Activated naive CD8-positive, alpha-beta T cell treated with anti-CD3 and anti-CD28 coated beads, Interleukin-2, amount 10 ng/mL, durations not matched to agents 7 days and 5 days (primary cell): ENCODE data around the gene ARHGAP18. TPM values are rescaled to one million over a fixed set of nuclear protein-coding genes. Genes with fewer than 3 reads are reported as not detected.

ENCODE experiments used
- ATAC-seq: fragments of 150-1000 bp; cut with Tn5 transposase; one replicate; pipeline ENCODE4 v1.10.0; 2021; ENCODE audit warnings: low read depth, moderate library complexity
- POLR2A ChIA-PET: fragments of 350-600 bp; sonication (Branson Sonifier 250); formaldehyde crosslinking; loops from one replicate; lab custom pipeline; 2021; ENCODE audit warnings: antibody characterized with exemption; lab: Charles Lee
- DNase-seq: peaks from one replicate; pipeline ENCODE4 v3.0.0; 2021
- H3K27ac Mint-ChIP-seq: one replicate; pipeline ENCODE4 v1.8.0; 2022; ENCODE audit warnings: mild to moderate bottlenecking, mixed read lengths
- H3K27me3 Mint-ChIP-seq: one replicate; pipeline ENCODE4 v1.8.0; 2022; ENCODE audit warnings: mild to moderate bottlenecking, moderate library complexity, mixed read lengths
- H3K36me3 Mint-ChIP-seq: one replicate; pipeline ENCODE4 v1.8.0; 2021; ENCODE audit warnings: mild to moderate bottlenecking, mixed read lengths
- H3K4me1 Mint-ChIP-seq: one replicate; pipeline ENCODE4 v1.8.0; 2021; ENCODE audit warnings: mixed read lengths
- H3K4me3 Mint-ChIP-seq: one replicate; pipeline ENCODE4 v1.8.0; 2022; ENCODE audit warnings: mild to moderate bottlenecking, moderate library complexity, mixed read lengths
- H3K9me3 Mint-ChIP-seq: one replicate; pipeline ENCODE4 v1.8.0; 2021; ENCODE audit warnings: mixed read lengths
- total RNA-seq, 2 experiments: library from RNA; stranded (reverse); gene quantifications; one replicate each; pipeline ENCODE4 v1.2.3, GENCODE V29; 2021

ARHGAP18 gene
- total RNA-seq, 2 experiments from 2014 or later: 12.1 to 12.7 TPM

DNA sequence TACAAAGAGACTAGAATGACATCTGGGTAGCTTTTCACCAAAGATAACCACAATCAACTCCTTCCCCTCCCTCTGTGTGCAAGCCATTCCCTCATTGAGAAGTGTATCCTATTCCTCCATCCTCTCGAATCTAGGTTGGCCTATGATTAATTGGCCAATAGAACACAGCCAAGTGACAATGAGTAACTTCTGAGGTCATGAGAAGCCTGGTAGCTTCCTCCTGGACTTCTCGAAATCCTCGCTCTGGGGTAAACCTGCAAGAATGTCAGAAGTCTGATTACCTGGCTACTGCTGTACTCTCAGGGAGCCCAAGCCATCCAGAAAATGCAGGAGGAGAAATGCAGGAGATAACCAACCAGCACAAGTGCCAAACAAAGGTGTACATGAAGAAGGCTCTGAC is 13.1 kb downstream of the ARHGAP18 start:
- Mint-ChIP-seq H3K27ac (peak overlapping the region; percentile 21), H3K4me3 (no peak overlapping the region), H3K4me1 (peaks cover 36% of the 10 kb centered on the region), H3K36me3 (peaks cover 24% of the 10 kb centered on the region), H3K9me3 (no peaks in the 10 kb centered on the region), H3K27me3 (no peaks in the 10 kb centered on the region)
- ATAC-seq (no peak), DNase-seq (no peak)
- POLR2A ChIA-PET: interaction anchor here (0.7 to 1.2 kb wide), 3 partner anchors 13 to 53 kb away, joined by 3 read pairs; partner anchors contain the start of gene ARHGAP18

DNA sequence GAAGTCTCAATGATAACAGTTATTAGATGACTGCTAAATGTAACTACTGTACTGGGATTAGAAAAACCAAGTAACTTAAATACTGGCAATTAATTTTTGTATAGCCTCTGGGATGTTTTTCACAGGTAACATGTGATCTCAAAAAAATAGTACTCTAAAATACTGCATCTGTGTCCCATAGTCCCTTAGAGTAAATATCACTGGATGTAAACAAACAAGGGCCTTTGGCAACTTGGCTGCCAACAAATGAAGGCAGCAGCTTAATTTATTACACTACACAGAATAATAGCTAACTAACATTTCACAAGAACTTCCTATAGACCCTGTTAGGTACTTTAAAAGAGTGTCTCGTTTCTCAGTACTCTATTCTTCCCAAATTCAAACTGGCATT is 14.0 kb downstream of the ARHGAP18 start:
- POLR2A ChIA-PET: interaction anchor here (0.9 to 1.2 kb wide), 3 partner anchors 12 to 54 kb away, joined by 3 to 7 read pairs (median 3); partner anchors contain the start of gene ARHGAP18
- H3K4me3 Mint-ChIP-seq: peak overlapping the region; percentile 72
- H3K27ac Mint-ChIP-seq: peak overlapping the region; percentile 87
- H3K4me1 Mint-ChIP-seq: peaks cover 41% of the 10 kb centered on the region
- DNase-seq (no peak), ATAC-seq (no peak)
- H3K9me3 Mint-ChIP-seq: no peaks in the 10 kb centered on the region
- H3K36me3 Mint-ChIP-seq: peaks cover 26% of the 10 kb centered on the region
- H3K27me3 Mint-ChIP-seq: no peaks in the 10 kb centered on the region

DNA sequence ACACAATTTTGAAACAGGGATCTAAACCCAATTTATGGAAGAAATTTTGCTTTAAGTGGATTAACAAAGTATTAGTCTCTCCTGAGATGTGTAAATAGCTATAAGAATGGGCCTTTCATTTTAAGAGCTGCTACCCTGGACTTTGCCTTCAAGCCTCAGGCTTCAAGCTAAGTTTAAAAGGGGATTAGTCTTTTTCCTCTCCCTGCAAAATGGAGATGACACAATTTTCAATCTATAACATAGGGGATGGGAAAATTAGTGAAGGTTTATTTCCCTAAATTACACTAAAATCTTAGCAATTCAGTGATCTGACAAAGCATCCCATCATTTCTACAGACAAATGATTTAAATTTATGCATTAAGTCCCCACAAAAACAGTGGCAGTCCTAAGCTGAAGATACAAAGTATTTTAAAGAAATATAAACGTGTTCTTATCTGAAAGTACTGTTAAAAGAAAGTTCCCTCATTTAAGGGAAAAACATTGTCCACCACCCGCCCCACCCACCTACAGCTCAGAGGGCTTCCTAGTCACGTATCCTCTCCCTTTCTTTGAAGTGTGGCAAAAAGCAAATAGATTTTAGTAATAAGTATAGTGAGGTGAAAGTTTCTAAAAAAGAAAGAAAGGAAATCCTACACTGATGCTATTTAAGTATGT is 14.5 kb downstream of the ARHGAP18 start:
- POLR2A ChIA-PET: interaction anchor here (0.9 to 1.0 kb wide), 2 partner anchors 14 to 54 kb away, joined by 3 to 7 read pairs; partner anchors contain the start of gene ARHGAP18
- DNase-seq (no peak), ATAC-seq (peak; percentile 83)
- peaks cover 42% of the 10 kb centered on the region for H3K4me1 Mint-ChIP-seq
- H3K27ac Mint-ChIP-seq: peak overlapping the region; percentile 87
- no peaks in the 10 kb centered on the region for H3K27me3 Mint-ChIP-seq
- peaks cover 24% of the 10 kb centered on the region for H3K36me3 Mint-ChIP-seq
- H3K4me3 Mint-ChIP-seq: peak overlapping the region; percentile 72
- H3K9me3 Mint-ChIP-seq: no peaks in the 10 kb centered on the region

DNA sequence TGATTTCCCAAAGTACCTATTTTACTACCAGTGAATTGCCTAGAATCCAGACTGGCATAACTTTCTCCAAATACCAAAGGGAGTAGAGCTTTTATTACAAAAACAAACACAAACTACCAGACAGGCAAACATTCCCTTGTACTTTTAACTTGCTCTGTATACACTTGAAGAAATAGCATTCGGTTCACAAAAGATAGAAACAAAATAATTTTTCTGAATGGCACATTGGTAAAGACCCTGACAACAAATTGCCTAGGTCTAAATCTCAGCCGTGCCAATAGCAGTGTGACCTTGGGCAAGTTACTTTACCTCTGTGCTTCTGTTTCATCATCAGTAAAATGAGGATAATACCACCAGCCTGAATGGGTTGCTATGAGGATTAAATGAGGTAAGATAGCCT is 15.9 kb downstream of the ARHGAP18 start:
- H3K4me1 Mint-ChIP-seq: peaks cover 39% of the 10 kb centered on the region
- DNase-seq (no peak), ATAC-seq (no peak)
- no peak overlapping the region for H3K27ac Mint-ChIP-seq
- POLR2A ChIA-PET: no interaction called here
- H3K9me3 Mint-ChIP-seq: no peaks in the 10 kb centered on the region
- no peaks in the 10 kb centered on the region for H3K27me3 Mint-ChIP-seq
- H3K36me3 Mint-ChIP-seq: peaks cover 19% of the 10 kb centered on the region
- H3K4me3 Mint-ChIP-seq: no peak overlapping the region

DNA sequence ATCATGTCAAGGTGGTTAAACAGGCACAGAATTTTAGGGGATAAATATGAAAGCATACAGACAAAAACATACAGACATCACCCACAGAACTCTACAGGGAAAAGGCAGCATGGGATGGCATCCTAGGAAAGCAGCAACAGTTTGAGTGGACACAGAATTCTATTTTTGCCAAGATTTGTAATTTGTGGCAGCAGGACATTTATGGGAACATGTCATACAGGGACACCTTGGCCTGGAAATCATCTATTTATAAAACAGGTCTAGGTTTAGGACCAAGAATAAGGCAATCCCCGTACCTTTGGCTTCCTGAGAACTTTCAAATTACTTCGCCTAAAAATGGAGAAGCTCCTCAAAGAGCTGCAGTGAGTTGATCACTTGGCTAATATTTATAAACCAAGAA is 17.5 kb downstream of the ARHGAP18 start:
- POLR2A ChIA-PET: no interaction called here
- Mint-ChIP-seq H3K4me1 (peaks cover 49% of the 10 kb centered on the region), H3K4me3 (no peak overlapping the region), H3K27ac (peak overlapping the region; percentile 32), H3K27me3 (no peaks in the 10 kb centered on the region), H3K9me3 (no peaks in the 10 kb centered on the region), H3K36me3 (peaks cover 18% of the 10 kb centered on the region)
- DNase-seq (no peak), ATAC-seq (no peak)

DNA sequence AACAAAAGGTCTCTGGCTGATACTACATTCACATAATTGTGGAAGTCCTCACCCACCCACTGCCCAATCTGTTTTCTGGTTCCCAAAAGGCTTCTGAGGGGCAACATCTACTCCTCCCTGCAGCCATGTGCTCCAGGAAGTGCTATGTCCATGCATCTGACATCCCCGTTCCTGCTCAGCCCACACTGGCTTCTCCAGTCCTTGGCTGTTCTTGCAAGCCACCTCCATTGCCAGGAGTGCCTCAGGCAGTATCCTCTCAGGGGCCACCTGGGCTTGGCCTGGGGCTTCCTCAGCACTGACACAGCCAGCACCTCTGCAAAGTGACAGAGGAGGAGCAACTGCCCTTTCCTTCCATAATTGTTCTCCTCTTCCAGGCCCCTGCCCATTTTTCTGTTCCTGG is 18.3 kb downstream of the ARHGAP18 start:
- DNase-seq (no peak), ATAC-seq (no peak)
- Mint-ChIP-seq H3K27ac (peak overlapping the region; percentile 32), H3K27me3 (no peaks in the 10 kb centered on the region), H3K4me1 (peaks cover 52% of the 10 kb centered on the region), H3K9me3 (no peaks in the 10 kb centered on the region), H3K4me3 (no peak overlapping the region), H3K36me3 (peaks cover 14% of the 10 kb centered on the region)
- POLR2A ChIA-PET: no interaction called here

DNA sequence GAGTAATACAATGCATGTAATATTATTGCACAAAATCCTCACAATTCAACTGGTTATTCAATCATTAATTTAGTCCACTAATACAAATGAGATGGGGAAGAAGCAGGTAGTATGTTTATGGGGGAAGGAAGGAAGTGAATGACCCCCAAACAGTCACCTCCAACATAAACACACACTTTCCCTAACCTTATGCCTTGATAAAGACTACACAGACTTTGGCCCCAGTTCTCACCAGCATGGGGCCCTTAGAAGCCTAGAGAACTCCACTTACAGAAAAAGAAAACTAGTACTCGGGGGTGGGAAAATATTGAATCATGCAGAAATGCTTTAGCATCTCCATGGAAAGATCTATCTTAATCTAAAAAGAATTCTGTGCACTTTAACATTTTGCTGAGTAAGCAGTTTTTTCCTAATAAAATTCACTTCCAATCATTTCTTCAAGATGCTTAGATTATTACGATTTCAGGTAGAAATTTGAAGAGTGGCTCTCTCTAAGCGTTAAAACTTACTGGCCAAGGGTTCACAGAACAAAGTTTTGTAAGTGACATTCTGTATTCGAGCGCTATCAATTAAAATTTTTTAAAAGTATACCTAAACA is 18.8 kb downstream of the ARHGAP18 start:
- DNase-seq (no peak), ATAC-seq (no peak)
- no peaks in the 10 kb centered on the region for H3K9me3 Mint-ChIP-seq
- peaks cover 49% of the 10 kb centered on the region for H3K4me1 Mint-ChIP-seq
- peaks cover 11% of the 10 kb centered on the region for H3K36me3 Mint-ChIP-seq
- H3K27ac Mint-ChIP-seq: no peak overlapping the region
- POLR2A ChIA-PET: no interaction called here
- no peaks in the 10 kb centered on the region for H3K27me3 Mint-ChIP-seq
- H3K4me3 Mint-ChIP-seq: no peak overlapping the region

DNA sequence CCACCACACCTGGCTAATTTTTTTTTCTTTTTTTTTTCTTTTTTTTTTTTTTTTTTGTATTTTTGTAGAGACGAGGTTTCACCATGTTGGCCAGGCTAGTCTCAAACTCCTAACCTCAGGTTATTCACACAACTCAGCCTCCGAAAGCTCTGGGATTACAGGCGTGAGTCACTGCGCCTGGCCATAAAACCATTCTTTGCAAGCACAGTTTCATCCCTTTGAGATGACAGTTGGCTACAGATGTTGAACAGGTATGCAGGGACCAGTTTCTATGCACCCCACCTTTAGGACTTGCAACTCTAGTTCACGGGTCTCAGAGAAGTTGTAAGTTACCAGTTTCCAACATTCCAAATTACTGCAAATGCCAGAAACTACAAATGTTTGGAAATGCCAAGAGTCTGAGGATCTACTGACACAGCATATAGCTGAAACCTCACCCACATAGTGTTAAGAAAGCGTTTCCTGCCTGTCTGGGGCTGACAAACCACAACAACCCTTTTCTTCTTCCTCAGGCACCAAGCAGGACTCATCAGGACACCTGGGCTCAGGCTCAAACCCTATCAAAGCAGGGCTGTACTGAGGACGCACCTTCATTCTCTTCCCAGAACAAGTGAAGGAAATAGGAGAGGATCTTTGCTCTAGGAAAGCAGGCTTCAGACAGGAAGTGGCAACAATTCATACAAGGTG is 22.9 kb downstream of the ARHGAP18 start:
- peaks cover 53% of the 10 kb centered on the region for H3K4me1 Mint-ChIP-seq
- H3K9me3 Mint-ChIP-seq: no peaks in the 10 kb centered on the region
- DNase-seq: peak; percentile 36
- POLR2A ChIA-PET: interaction anchor here (0.9 to 1.8 kb wide), 3 partner anchors 11 to 22 kb away, joined by 4 to 7 read pairs (median 7); partner anchors contain the start of gene ARHGAP18
- H3K4me3 Mint-ChIP-seq: peak overlapping the region; percentile 49
- ATAC-seq: peak; percentile 74
- H3K27me3 Mint-ChIP-seq: no peaks in the 10 kb centered on the region
- H3K36me3 Mint-ChIP-seq: peaks cover 11% of the 10 kb centered on the region
- peak overlapping the region; percentile 62 for H3K27ac Mint-ChIP-seq

DNA sequence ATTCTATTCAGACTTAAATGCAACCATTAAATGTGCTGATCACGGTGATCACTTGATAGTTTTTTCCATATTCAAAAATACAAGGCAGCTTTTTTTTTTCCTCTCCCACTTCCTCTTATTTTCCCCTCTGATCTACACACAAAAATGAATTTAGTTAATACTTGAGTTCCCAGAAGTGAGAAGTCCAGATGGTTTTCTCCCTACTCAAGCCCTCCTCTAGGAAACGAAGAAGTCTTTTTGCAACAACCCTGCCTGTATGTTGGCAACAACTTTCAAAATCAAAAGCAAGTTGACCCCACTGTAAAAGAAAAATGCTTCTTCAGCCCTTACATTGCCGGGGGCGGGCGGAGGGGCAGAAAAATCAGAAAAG is 24.3 kb downstream of the ARHGAP18 start:
- H3K4me1 Mint-ChIP-seq: peaks cover 49% of the 10 kb centered on the region

DNA sequence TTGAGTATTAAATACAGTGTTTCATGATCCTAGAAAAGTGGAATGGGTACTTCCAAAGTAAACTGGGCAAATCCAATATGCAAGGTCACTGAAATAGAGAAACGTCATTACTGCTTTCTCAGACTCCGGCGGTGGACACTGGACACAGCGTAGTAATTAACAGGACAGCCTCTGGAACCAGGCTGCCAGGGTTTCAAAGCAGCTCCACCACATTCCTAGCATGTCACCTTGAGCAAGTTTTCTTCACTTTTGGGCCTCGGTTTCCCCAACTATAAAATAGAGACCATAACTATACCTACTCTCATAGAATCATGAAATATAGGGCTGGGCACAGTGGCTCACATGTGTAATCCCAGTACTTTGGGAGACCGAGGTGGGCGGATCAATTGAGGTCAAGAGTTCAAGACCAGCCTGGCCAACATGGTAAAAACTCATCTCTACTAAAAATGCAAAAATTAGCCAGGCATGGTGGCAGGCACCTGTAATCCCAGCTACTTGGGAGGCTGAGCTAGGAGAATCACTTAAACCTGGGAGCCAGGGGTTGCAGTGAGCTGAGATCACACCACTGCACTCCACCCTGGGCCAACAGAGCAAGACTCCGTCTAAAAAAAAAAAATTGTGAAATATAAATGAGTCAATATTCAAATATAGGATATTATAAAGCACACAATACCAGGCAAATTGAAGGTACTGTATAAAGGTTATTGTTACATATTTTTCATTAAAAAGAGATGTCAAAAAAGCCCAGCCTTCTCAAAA is 24.9 kb downstream of the ARHGAP18 start:
- DNase-seq: no peak
- Mint-ChIP-seq H3K36me3 (peaks cover 12% of the 10 kb centered on the region), H3K27me3 (no peaks in the 10 kb centered on the region), H3K27ac (no peak overlapping the region), H3K4me1 (peaks cover 50% of the 10 kb centered on the region), H3K9me3 (no peaks in the 10 kb centered on the region), H3K4me3 (no peak overlapping the region)
- POLR2A ChIA-PET: interaction anchor here (0.9 kb wide), 1 partner anchor 64 kb away, joined by 3 read pairs; no protein-coding TSS in a partner anchor
- no peak for ATAC-seq

More for the DNA sequence above, 24.3 kb downstream of the ARHGAP18 start:
- Mint-ChIP-seq H3K4me3 (peak overlapping the region; percentile 35), H3K27ac (no peak overlapping the region), H3K36me3 (peaks cover 11% of the 10 kb centered on the region), H3K27me3 (no peaks in the 10 kb centered on the region), H3K9me3 (no peaks in the 10 kb centered on the region)
- DNase-seq: no peak
- ATAC-seq: no peak
- POLR2A ChIA-PET: no interaction called here

DNA sequence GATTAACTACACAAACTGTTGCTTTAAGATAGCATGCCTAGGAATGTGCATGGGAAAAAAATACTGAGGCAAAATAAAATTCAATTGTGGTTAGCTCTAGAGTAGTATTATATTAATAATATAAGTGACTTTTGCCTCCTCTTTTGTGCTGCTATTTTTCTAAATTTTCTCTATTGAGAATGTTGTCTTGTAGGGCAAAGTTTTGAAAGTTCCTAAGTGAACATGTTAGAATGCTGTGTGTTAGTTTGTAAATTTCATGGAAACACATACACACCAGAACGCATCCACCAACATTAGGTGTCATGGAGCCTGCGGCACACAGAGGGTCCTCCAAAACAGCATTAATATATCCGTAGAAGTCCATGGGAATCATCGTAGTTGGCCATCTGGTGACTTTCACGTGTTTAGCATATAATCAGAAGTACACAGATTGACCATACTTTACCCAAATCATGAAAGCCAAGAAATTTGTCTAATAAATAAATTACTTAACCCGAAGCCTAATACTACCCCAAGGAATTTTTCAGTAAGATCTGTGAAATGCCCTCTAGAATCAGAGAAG is 25.6 kb downstream of the ARHGAP18 start:
- POLR2A ChIA-PET: interaction anchor here (0.7 to 1.7 kb wide), 6 partner anchors 11 to 65 kb away, joined by 3 to 7 read pairs (median 3); partner anchors contain the start of gene ARHGAP18

DNA sequence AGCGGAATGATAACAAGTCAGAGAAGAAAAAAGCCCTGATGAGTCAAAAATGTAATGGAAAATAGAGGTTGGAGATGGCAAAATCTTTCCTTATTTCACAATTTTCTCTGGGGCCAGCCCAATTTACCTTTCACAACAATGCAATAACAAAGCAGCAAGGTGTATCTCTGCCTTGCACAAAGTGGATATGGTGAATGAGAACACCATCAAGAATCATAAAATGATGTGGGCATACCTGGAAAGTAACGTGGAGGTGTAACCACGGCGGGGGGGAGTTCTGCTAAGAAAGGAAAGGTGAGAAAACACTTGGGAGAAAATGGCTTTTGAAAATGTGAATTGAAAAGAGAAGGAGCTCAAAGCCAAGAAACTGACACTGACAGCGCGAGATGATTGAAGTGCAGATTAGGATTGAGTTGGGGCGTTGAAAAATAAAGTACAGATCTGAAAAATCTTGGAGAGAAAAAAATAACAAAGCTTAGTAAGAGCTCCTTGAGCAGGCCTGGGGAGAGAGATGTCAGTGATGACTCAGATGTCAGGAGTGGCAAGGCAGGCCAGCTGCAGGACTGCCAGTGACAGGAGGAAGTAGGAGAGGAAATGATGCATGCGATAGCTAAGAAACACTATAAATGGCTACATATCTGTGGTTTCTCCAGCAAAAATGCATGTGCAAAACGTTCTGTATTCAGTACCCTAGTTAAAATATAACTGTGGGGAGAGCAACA is 26.2 kb downstream of the ARHGAP18 start:
- H3K4me1 Mint-ChIP-seq: peaks cover 49% of the 10 kb centered on the region
- POLR2A ChIA-PET: interaction anchor here (0.7 to 1.7 kb wide), 7 partner anchors 11 to 1765 kb away, joined by 3 to 7 read pairs (median 3); partner anchors contain the start of gene ARHGAP18
- DNase-seq (peak; percentile 38), ATAC-seq (peak; percentile 95)
- H3K36me3 Mint-ChIP-seq: peaks cover 12% of the 10 kb centered on the region
- H3K4me3 Mint-ChIP-seq: peak overlapping the region; percentile 69
- H3K27ac Mint-ChIP-seq: peak overlapping the region; percentile 86
- no peaks in the 10 kb centered on the region for H3K9me3 Mint-ChIP-seq
- H3K27me3 Mint-ChIP-seq: no peaks in the 10 kb centered on the region

More for the DNA sequence above, 25.6 kb downstream of the ARHGAP18 start:
- no peak for ATAC-seq
- Mint-ChIP-seq H3K4me3 (peak overlapping the region; percentile 69), H3K9me3 (no peaks in the 10 kb centered on the region), H3K27me3 (no peaks in the 10 kb centered on the region), H3K36me3 (peaks cover 12% of the 10 kb centered on the region), H3K27ac (peak overlapping the region; percentile 86), H3K4me1 (peaks cover 50% of the 10 kb centered on the region)
- no peak for DNase-seq
